ENCODE results near the gene GLMP.

DNA sequence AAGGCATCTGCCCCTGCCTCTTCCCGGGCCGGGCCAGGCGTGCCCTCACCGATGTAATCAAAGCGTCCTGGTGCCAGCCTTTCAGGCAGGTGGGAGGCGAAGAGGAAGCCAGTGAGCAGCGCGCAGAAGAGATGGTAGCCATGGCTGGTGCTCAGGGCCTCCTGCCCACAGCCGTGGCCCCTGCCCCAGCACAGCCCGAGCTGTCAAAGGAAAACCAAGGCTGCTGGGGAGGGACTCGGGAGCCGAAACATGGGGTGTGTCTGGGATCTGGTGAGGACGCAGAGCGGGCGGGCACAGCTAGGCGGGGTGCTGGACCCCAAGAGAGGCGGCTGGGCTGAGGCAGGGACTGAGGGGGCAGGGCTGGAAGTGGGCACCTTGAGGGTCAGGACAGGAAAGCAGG, 50.8 kb downstream of the GLMP start:
- TF ChIP-seq CTCF (IDR thresholded peaks at IDR 0.05; ENCODE audit: low read depth, low read length) (no peak), EZH2phosphoT487 (IDR thresholded peaks at IDR 0.05; ENCODE audit: low read depth) (no peak)

Measured in OCI-LY3 (cell line).